ENCODE results near the gene PLPP1.

Gene PLPP1

GRCh38 chr5:55534436-55535198, at the start of gene PLPP1:
Gene PLPP1 (minus strand): TSS chr5:55534964. CDS start chr5:55534629, 335 bp downstream.
- DNase-seq = peak; percentile 83 to 89

- no peak for DNase-seq
Observed at GRCh38 chr5:55583578-55583977, 48.8 kb upstream of the PLPP1 start.

DNA sequence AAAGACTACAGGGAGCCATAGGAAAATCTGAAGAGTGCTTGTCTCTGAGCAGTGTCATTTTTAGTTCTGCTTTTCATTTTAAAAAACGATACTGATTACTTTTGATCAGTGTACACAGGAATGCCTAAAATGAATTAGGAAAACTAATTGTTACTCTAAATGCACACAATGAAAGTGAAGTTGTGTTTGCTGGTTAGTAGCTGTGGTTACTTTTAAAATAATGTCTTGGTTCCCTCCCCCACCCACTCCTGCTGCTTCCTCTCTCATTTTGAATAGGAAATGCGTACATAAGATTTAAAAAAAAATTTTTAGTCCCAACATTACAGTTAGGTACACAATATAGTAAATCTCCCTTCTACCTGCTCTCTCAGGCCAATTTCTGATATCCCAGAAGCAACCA, 47.5 kb upstream of the PLPP1 start:
- no peak for DNase-seq

- no peak for DNase-seq
Observed at GRCh38 chr5:55580042-55580441, 45.3 kb upstream of the PLPP1 start.

GRCh38 chr5:55578771-55579170, 44.0 kb upstream of the PLPP1 start:
- DNase-seq = no peak

DNA sequence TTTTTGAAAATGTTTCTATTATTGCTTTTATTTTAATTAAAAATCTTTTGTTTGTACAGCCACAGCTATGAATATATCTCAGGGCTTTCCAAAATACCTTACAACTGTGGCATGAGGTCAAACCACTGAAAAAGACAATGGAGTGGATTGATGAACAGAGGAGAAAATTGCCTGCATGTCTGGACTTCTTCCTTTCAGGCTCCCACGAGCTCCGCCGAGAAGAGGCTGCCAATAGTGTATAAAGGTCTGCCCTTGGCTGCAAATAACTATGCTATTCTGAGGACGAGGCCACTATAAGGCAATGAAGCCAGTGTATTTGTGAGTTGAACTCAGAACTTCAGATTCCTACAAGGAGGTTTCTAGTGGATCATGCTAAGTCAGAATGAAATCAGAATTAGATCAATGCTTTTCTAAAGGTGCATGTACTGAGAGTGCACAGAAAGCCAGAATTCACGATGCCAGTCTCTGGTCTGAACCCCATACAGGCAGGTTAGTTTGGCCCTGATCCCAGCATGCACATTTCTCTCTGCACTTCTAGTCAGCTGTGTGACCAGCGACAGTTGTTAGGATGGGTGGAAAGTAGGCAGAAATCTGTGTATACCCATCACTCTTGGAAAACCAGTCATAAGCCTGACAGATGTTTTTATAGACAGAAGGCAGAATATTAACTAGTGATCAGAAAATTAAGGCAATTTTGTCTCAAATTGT, 42.7 kb upstream of the PLPP1 start:
- peak in 1 of 2 experiments; percentile 38 for DNase-seq

DNA sequence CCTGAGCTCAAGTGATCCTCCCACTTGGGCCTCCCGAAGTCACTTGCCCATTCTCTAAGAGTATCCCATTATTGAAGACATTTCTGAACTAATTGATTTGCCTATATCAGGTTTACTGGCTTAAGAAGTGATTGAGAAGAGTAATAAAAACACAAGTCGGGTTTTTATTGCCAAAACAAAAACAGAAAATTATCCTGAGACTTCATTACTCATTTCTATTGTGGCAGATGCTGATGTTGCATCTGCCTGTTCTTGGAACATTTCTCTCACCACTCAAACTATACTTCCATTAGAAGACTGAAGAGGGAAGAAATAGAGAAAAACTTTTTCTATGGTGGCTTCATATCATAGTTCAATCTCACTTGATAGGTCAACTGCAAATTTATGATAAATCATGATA, 41.9 kb upstream of the PLPP1 start:
- no peak for DNase-seq

GRCh38 chr5:55575815-55576583, 41.2 kb upstream of the PLPP1 start:
- DNase-seq = no peak

GRCh38 chr5:55572600-55572999, 37.8 kb upstream of the PLPP1 start:
- DNase-seq = no peak

- DNase-seq = no peak
Observed at GRCh38 chr5:55572020-55572419, 37.3 kb upstream of the PLPP1 start.

- no peak for DNase-seq
Observed at GRCh38 chr5:55570570-55570969, 35.8 kb upstream of the PLPP1 start.

GRCh38 chr5:55570026-55570425, 35.3 kb upstream of the PLPP1 start:
- no peak for DNase-seq

DNA sequence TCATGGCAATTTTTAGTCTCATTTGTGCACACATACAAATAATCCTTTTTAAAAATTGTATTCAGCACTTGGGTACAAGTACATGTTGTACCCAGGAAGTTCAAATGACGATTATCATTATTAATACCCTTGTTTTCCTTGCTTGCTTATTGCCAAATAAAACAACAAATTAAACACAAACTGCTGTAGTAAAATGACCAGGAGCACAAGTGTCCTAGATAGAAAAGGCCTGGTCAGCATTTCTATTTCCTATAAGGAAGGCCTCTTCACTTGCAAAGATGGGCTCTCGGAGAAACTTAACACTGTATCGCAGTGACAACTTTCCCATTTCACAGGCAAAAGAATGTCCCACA, 34.7 kb upstream of the PLPP1 start:
- no peak for DNase-seq

- peak in 1 of 2 experiments; percentile 17 for DNase-seq
Observed at GRCh38 chr5:55568654-55569512, 34.1 kb upstream of the PLPP1 start.

DNA sequence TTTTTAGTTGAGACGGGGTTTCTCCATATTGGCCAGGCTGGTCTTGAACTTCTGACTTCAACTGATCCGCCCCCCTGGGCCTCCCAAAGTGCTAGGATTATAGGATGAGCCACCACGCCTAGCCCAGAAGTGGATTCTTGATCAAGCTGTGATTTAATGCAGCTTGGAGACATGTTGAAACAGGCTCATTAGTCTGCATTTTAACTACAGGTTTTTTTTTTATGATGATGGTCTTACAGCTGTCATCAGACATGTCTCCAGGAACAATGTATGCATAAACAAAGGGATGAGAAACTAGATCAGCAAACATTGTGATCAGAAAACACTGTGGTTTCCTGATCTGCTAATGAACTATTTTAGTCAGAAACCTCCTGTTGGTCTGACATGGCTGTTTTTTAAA, 30.0 kb upstream of the PLPP1 start:
- no peak for DNase-seq

GRCh38 chr5:55558484-55558883, 23.7 kb upstream of the PLPP1 start:
- no peak for DNase-seq

DNA sequence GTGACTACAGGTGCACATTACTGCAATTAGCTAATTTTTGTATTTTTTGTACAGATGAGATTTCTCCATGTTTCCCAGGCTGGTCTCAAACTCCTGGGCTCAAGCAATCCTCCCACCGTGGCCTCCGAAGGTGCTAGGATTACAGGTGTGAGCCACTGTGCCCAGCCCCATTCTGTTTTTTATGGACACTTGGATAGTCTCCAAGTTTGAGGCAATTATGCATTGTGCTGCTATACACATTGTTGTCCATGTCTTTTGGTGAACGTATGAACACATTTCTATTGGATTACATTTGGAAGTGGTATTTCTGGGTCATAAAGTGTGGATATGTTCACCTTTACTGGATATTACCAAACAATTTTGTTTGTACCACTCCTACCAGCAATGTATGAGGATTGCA, 22.4 kb upstream of the PLPP1 start:
- no peak for DNase-seq

DNA sequence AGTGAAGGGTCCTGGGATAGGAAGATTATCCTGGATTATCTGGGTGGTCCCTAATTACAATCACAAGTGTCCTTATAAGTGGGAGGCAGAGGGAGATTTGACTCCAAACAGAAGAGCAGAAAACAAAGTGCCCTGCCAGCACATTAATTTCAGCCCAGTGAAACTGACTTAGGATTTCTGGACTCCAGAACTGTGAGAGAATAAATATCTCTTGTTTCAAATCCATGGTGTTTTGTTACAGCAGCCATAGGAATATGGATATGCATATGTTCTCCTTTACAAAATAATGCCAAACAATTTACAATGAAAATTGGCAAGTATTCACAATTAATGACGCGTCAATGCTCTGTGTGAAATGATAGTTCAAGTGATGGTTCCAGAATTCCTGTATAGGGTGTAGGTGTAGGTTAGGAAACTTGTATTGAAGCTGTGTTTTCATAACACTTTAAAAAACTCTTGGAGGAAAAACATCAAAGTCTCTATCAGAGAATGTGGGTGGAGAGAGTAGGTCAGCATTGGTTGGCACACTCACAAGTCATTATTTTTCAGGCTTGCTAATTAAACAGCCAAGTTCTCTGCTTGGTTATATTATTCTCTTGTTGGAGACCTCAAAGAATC, 19.9 kb upstream of the PLPP1 start:
- peak; percentile 53 to 75 for DNase-seq

DNA sequence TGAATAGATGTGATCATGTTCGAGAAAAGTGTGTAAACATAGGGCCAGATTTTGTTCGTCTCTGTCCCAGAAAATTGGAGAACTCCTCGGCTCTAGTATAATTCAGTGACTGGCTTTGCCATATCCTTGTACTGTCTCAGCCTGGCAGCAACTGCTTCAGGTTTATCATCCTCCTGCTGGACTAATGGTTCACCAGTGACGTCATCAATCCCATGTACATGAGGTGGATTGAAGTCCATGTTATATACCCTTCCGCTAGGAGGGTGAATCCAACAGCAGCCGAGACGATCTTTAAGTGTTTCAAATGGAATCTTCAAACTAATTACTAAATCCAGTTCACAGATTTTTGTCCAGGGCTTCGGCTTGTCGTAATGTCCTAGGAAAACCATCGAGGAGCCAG, 17.1 kb upstream of the PLPP1 start:
- DNase-seq = no peak

DNA sequence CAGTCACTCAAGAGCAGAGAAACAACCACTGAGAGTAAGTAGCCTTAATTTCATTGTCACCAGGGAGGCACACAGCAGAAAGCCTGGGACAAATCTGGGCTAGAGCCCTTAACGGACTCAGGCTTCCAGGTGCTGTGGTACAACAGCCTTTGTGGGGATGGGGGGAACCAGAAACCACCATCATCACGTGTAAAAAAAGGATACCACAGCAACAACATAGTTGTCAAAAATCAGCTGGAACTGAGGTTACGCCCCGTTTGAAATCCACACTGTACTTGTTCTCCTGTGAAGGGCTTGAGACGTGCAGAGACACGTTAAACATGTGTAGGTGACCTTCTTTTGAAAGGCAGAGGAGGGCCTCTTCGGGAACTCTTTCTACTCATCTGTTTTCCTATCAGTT, 16.6 kb upstream of the PLPP1 start:
- no peak for DNase-seq

GRCh38 chr5:55547781-55548180, 13.0 kb upstream of the PLPP1 start:
- no peak for DNase-seq

DNA sequence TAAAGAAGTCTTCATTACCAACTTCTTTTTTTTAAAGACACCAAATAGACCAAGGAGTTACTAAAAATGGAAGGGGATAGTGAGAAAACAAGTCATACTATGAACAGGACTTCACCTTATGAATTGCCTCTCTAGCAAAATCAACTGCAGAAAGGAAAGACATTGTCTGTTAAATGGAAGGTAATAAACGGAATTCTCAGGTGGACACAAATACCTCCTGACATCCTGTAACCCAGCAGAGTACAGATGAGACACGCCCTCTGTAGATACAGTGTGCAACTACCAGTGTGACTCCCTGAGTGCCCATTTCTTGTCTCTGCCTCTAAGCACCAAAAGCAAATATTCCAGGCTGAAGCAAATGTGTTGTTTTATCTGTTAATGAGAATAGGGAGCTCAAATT, 12.2 kb upstream of the PLPP1 start:
- no peak for DNase-seq

All from NCI-H446 (cell line).